NCI-H187 (cell line): ENCODE data around the gene WAS.

Experiments
- DNase-seq, 2 experiments: peaks; one replicate each; lab custom pipeline; 2025; lab: John Stamatoyannopoulos, UW

WAS gene

GRCh38 chrX:48711929-48712505 is 28.4 kb downstream of the WAS start:
- DNase-seq: no peak

- no peak for DNase-seq
These were observed 30.2 kb downstream of the WAS start for GRCh38 chrX:48713847-48714246.

- DNase-seq: no peak
These were observed 31.0 kb downstream of the WAS start for GRCh38 chrX:48714573-48714972.

- no peak for DNase-seq
These were observed 31.5 kb downstream of the WAS start for GRCh38 chrX:48715072-48715471.

- no peak for DNase-seq
These were observed 32.4 kb downstream of the WAS start for GRCh38 chrX:48715876-48716502.

- DNase-seq: no peak
These were observed 36.4 kb downstream of the WAS start for GRCh38 chrX:48719958-48720357.

GRCh38 chrX:48720577-48721250 is 37.1 kb downstream of the WAS start:
- no peak for DNase-seq

- DNase-seq: no peak
These were observed 38.3 kb downstream of the WAS start for GRCh38 chrX:48721916-48722315.

- no peak for DNase-seq
These were observed 43.0 kb downstream of the WAS start for GRCh38 chrX:48726596-48726995.

- no peak for DNase-seq
These were observed 45.1 kb downstream of the WAS start for GRCh38 chrX:48728653-48729052.

- no peak for DNase-seq
These were observed 52.7 kb downstream of the WAS start for GRCh38 chrX:48736303-48736702.

GRCh38 chrX:48736878-48737212 is 53.2 kb downstream of the WAS start:
- DNase-seq: no peak

- DNase-seq: peak; percentile 73 to 83
These were observed 53.8 kb downstream of the WAS start for GRCh38 chrX:48737213-48737938.

GRCh38 chrX:48737940-48738339 is 54.3 kb downstream of the WAS start:
- no peak for DNase-seq
